A673 (cell line): Measurements from ENCODE around the gene ALKBH8. TPM values are rescaled to one million over a fixed set of nuclear protein-coding genes. Genes with fewer than 3 reads are reported as not detected.

Experiments used
- BruUV-seq: library from RNA; stranded (reverse); fragments of 400-500 nt; replicated peaks from 2 replicates; lab custom pipeline; 2021; lab: Mats Ljungman, UMichigan
- CTCF ChIA-PET: fragments of 300-600 bp; sonication (Branson Sonifier 250); formaldehyde crosslinking; loops from one replicate; lab custom pipeline; 2022; ENCODE audit warnings: antibody characterized with exemption; lab: Charles Lee
- POLR2A ChIA-PET: fragments of 300-600 bp; sonication (Branson Sonifier 250); formaldehyde crosslinking; loops from one replicate; lab custom pipeline; 2022; ENCODE audit warnings: antibody characterized with exemption; ENCODE audit not compliant: low non-redundant PET; lab: Charles Lee
- DNase-seq: peaks from one replicate; pipeline ENCODE4 v3.0.0-alpha.2; 2015; ENCODE audit warnings: low spot score
- H3K27ac ChIP-seq: fragments of 200-600 bp; sonication (generic); 2 replicates; pipeline ENCODE4 v1.5.1; 2016; ENCODE audit warnings: mixed run types, low read depth, mild to moderate bottlenecking, mixed read lengths, antibody characterized with exemption, low read length; ENCODE audit not compliant: poor library complexity, severe bottlenecking
- H3K27me3 ChIP-seq: fragments of 200-600 bp; sonication (generic); replicated peaks from 2 replicates; pipeline ENCODE4 v1.6.1; 2017; ENCODE audit warnings: mixed run types, low read depth, mild to moderate bottlenecking, mixed read lengths, antibody characterized with exemption, low read length; ENCODE audit not compliant: insufficient read depth, poor library complexity
- H3K36me3 ChIP-seq: fragments of 200-600 bp; sonication (generic); 2 replicates; pipeline ENCODE4 v1.6.1; 2016; ENCODE audit warnings: mixed run types, mild to moderate bottlenecking, mixed read lengths, antibody characterized with exemption, low read length; ENCODE audit not compliant: insufficient read depth, poor library complexity, severe bottlenecking
- H3K4me1 ChIP-seq: fragments of 200-600 bp; sonication (generic); 2 replicates; pipeline ENCODE4 v1.6.1; 2017; ENCODE audit warnings: mixed run types, mild to moderate bottlenecking, mixed read lengths, antibody characterized with exemption, low read length; ENCODE audit not compliant: insufficient read depth, poor library complexity, severe bottlenecking
- H3K4me3 ChIP-seq: fragments of 200-600 bp; sonication (generic); 2 replicates; pipeline ENCODE4 v1.5.1; 2016; ENCODE audit warnings: low read depth, mixed run types, mild to moderate bottlenecking, mixed read lengths, low read length; ENCODE audit not compliant: poor library complexity, severe bottlenecking
- H3K9me3 ChIP-seq: fragments of 200-600 bp; sonication (generic); 2 replicates; pipeline ENCODE4 v1.6.1; 2016; ENCODE audit warnings: mixed run types, low read depth, mild to moderate bottlenecking, mixed read lengths, antibody characterized with exemption, low read length; ENCODE audit not compliant: poor library complexity, severe bottlenecking
- EZH2 ChIP-seq: fragments of 200-600 bp; sonication (generic); IDR thresholded peaks from 2 replicates; pipeline ENCODE4 v1.6.1; 2017; ENCODE audit warnings: borderline replicate concordance, low read depth, mild to moderate bottlenecking, mixed read lengths, antibody characterized with exemption, low read length; ENCODE audit not compliant: poor library complexity, severe bottlenecking
- intact Hi-C: fragments of 100-400 bp; cut with micrococcal nuclease; formaldehyde crosslinking; loops from one replicate; pipeline ENCODE4 v1.10.0; 2022; ENCODE audit not compliant: unreplicated experiment
- total RNA-seq: library from RNA; stranded (reverse); gene quantifications from 2 replicates; pipeline ENCODE4 v1.2.3, GENCODE V29; 2021
- TF ChIP-seq, protein P1 (sequence below): fragments of 300-800, 200-600 bp; sonication (generic); conservative IDR thresholded peaks from 2 replicates; pipeline ENCODE4 v1.5.1; 2017; ENCODE audit warnings: low read depth, mild to moderate bottlenecking, antibody characterized with exemption, low read length, moderate library complexity, mixed read lengths

ALKBH8 gene
- total RNA-seq, 1 experiment from 2014 or later, result 17.0 TPM

DNA sequence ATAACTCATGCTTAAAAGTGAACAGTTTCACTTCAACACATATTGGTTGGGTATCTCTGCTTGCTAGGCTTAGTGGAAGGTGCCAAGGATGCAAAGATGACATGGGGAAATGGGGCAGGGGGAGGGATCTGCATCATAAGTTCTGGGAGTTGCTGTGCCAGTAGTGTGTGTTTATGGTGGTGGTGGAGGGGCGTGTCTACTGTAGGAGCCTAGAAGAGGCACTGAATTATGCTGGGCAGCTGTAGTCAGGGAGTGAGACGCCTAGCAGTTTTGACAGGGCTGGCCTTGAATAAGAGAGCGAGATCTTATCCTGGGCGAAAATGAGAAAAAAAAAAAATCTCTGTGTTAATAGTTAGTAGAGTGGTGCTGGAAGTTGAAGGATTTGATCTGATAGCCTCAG, 28.4 kb upstream of the ALKBH8 start:
- intact Hi-C loops, result no loop called here
- Histone ChIP-seq H3K4me3 (no peak overlapping the region), H3K4me1 (peaks cover 12% of the 10 kb centered on the region), H3K27ac (no peak overlapping the region), H3K27me3 (peaks cover 89% of the 10 kb centered on the region), H3K36me3 (no peaks in the 10 kb centered on the region), H3K9me3 (no peaks in the 10 kb centered on the region)
- ChIA-PET POLR2A (interaction anchor here (0.7 kb wide), 1 partner anchor 611 kb away, joined by 7 read pairs; no protein-coding TSS in a partner anchor), CTCF (no interaction called here)
- TF ChIP-seq, protein P1, sequence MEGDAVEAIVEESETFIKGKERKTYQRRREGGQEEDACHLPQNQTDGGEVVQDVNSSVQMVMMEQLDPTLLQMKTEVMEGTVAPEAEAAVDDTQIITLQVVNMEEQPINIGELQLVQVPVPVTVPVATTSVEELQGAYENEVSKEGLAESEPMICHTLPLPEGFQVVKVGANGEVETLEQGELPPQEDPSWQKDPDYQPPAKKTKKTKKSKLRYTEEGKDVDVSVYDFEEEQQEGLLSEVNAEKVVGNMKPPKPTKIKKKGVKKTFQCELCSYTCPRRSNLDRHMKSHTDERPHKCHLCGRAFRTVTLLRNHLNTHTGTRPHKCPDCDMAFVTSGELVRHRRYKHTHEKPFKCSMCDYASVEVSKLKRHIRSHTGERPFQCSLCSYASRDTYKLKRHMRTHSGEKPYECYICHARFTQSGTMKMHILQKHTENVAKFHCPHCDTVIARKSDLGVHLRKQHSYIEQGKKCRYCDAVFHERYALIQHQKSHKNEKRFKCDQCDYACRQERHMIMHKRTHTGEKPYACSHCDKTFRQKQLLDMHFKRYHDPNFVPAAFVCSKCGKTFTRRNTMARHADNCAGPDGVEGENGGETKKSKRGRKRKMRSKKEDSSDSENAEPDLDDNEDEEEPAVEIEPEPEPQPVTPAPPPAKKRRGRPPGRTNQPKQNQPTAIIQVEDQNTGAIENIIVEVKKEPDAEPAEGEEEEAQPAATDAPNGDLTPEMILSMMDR, result no peak
- TF ChIP-seq EZH2, result no peak
- no peak for DNase-seq
- no TSS peak for BruUV-seq

DNA sequence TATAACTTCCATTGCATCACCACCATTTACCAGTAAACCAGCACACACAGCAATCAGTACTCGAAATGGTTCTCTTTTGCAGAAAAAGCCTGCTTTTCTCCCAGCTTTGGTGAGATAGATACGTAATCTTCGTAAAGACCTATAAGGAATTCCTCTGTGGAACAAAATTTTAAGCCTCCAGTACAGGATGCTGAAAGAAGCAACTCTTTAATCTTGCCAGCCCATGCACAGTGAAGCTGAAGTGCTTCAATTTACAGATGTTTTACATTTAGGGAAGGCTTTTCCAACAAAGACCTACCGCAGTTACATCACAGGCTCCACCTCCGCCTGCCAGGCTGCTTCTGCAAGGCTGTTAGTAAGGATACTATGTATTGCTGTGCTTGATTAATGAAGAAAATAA, 27.3 kb upstream of the ALKBH8 start:
- no peak overlapping the region for H3K4me3 ChIP-seq

DNA sequence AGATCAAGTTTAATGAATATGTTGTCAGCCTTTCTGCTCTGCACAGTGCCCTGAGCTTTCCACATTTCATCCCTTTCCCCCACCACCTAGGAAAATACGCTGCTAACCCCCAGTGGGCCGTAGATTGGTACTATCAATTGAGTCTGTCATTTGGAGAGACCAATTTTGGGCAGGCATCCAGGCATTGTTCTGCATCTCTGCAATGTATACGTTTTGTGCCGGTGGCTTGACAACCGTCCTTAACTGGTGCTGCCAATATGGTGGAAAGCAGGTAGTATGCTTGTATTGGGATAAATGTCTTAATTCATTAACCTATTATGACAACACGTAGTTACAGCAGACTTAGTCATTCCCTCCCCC, 26.7 kb upstream of the ALKBH8 start:
- no peak for DNase-seq
- TF ChIP-seq, protein P1, result no peak
- TF ChIP-seq EZH2, result no peak
- no TSS peak for BruUV-seq
- H3K27ac ChIP-seq, result no peak overlapping the region
- intact Hi-C loops, result no loop called here
- POLR2A ChIA-PET, result no interaction called here
- H3K36me3 ChIP-seq, result no peaks in the 10 kb centered on the region
- no peak overlapping the region for H3K4me3 ChIP-seq
- CTCF ChIA-PET, result no interaction called here
- peaks cover 89% of the 10 kb centered on the region for H3K27me3 ChIP-seq
- H3K4me1 ChIP-seq, result peaks cover 12% of the 10 kb centered on the region
- no peaks in the 10 kb centered on the region for H3K9me3 ChIP-seq

More for the DNA sequence above, 27.3 kb upstream of the ALKBH8 start:
- CTCF ChIA-PET, result no interaction called here
- no peak for DNase-seq
- POLR2A ChIA-PET, result no interaction called here
- H3K27me3 ChIP-seq, result peaks cover 94% of the 10 kb centered on the region
- intact Hi-C loops, result no loop called here
- no peaks in the 10 kb centered on the region for H3K36me3 ChIP-seq
- H3K9me3 ChIP-seq, result no peaks in the 10 kb centered on the region
- H3K27ac ChIP-seq, result no peak overlapping the region
- peaks cover 12% of the 10 kb centered on the region for H3K4me1 ChIP-seq
- TF ChIP-seq, protein P1, result no peak
- TF ChIP-seq EZH2, result no peak
- BruUV-seq, result no TSS peak
